ENCODE measurements around the gene UGT1A4. TPM values are rescaled to one million over a fixed set of nuclear protein-coding genes. Genes with fewer than 3 reads are reported as not detected.

UGT1A4 gene
- total and polyA plus RNA-seq, 11 donors: not detected

DNA sequence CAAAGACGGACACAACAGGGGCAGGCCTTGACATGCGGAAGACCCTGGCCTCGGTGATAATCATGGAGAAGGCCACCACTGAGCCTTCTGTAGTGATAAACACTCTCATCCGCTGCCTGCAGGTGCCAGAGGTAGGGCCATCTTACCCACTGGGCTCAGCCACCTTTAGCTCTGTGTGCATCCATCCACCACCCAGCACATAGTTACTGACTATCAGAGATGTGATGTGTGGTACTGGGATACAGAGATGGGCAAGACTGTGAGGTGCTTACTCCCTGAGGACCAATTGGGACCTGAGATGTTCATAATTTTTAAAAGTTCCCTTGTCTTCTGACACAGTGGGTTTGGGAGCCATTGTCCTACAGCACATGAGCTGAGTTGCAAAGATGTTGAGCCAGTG is 61.2 kb downstream of the UGT1A4 start:
- intact Hi-C loops (cut with DNase I): no loop called here
- Histone ChIP-seq H3K9me3 (peaks cover 0 to 10% (median 0%) of the 10 kb centered on the region in 12 donors), H3K27ac (no peak overlapping the region), H3K4me1 (no peaks in the 10 kb centered on the region), H3K4me3 (no peak overlapping the region), H3K27me3 (peaks cover 0 to 6% (median 0%) of the 10 kb centered on the region in 9 donors), H3K36me3 (no peaks in the 10 kb centered on the region)
- no peak for DNase-seq
- TF ChIP-seq, protein P1, sequence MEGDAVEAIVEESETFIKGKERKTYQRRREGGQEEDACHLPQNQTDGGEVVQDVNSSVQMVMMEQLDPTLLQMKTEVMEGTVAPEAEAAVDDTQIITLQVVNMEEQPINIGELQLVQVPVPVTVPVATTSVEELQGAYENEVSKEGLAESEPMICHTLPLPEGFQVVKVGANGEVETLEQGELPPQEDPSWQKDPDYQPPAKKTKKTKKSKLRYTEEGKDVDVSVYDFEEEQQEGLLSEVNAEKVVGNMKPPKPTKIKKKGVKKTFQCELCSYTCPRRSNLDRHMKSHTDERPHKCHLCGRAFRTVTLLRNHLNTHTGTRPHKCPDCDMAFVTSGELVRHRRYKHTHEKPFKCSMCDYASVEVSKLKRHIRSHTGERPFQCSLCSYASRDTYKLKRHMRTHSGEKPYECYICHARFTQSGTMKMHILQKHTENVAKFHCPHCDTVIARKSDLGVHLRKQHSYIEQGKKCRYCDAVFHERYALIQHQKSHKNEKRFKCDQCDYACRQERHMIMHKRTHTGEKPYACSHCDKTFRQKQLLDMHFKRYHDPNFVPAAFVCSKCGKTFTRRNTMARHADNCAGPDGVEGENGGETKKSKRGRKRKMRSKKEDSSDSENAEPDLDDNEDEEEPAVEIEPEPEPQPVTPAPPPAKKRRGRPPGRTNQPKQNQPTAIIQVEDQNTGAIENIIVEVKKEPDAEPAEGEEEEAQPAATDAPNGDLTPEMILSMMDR (IDR thresholded peaks at IDR 0.05): no peak
- no peak for TF ChIP-seq POLR2A (IDR thresholded peaks at IDR 0.05)
- ATAC-seq: peak in 1 of 4 donors; percentile 31
- 84 to 92% (median 86%) methylated on average over 2 to 4 of the region's 4 CpGs for WGBS, 4 donors

DNA sequence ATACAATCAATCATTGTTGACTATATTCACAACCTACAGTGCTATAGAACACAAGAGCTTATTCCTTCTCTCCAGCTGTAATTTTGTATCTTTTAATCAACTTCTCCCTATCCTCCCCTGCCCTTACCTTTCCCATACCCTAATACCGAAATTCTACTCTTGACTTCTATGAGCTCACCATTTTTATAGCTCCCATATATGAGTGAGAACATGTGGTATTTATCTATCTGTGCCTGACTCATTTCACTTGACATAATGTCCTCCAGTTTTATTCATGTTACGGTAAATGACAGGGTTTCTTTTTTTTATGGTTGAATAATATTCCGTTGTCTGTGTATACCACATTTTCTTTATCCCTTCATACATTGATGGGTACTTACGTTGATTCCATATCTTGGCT is 62.2 kb downstream of the UGT1A4 start:
- intact Hi-C loops (cut with DNase I): no loop called here
- DNase-seq (no peak), ATAC-seq (no peak)
- Histone ChIP-seq H3K27me3 (peaks cover 0 to 7% (median 0%) of the 10 kb centered on the region in 9 donors), H3K9me3 (peaks cover 0 to 8% (median 0%) of the 10 kb centered on the region in 12 donors), H3K36me3 (no peaks in the 10 kb centered on the region), H3K4me3 (no peak overlapping the region), H3K27ac (no peak overlapping the region), H3K4me1 (no peaks in the 10 kb centered on the region)
- WGBS, 4 donors: 80 to 85% (median 85%) methylated on average over 4 of the region's 4 CpGs
- TF ChIP-seq, protein P1 (IDR thresholded peaks at IDR 0.05): no peak
- no peak for TF ChIP-seq POLR2A (IDR thresholded peaks at IDR 0.05)

DNA sequence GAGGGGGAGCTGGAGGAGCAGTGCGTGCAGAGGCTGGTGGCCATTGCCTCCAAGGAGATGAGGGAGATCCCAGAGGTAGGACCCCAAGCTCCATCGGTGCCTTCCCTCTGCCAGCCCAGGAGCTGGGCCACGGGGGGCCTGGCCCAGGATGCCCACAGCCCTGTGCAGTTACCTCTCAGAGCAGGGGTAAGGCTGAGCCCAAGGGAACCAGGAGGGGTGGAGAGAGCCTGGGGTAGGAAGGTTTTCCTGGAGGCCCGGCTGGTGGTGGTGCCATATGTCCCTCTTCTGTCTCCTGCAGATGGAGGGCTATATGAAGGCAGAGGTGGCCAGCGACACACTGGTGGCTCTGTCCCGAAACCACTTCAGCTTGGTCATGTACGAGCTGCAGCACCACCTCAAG is 71.0 kb downstream of the UGT1A4 start:
- peaks cover 0 to 4% (median 0%) of the 10 kb centered on the region in 9 donors for H3K27me3 ChIP-seq
- 86 to 94% (median 93%) methylated on average over 3 to 7 of the region's 7 CpGs for WGBS, 4 donors
- no peak for ATAC-seq
- no peaks in the 10 kb centered on the region for H3K4me1 ChIP-seq
- DNase-seq: no peak
- no peak for TF ChIP-seq POLR2A (IDR thresholded peaks at IDR 0.05)
- TF ChIP-seq, protein P1 (IDR thresholded peaks at IDR 0.05): no peak
- H3K9me3 ChIP-seq: no peaks in the 10 kb centered on the region
- no peak overlapping the region for H3K4me3 ChIP-seq
- intact Hi-C loops (cut with DNase I): no loop called here
- no peak overlapping the region for H3K27ac ChIP-seq
- H3K36me3 ChIP-seq: no peaks in the 10 kb centered on the region

DNA sequence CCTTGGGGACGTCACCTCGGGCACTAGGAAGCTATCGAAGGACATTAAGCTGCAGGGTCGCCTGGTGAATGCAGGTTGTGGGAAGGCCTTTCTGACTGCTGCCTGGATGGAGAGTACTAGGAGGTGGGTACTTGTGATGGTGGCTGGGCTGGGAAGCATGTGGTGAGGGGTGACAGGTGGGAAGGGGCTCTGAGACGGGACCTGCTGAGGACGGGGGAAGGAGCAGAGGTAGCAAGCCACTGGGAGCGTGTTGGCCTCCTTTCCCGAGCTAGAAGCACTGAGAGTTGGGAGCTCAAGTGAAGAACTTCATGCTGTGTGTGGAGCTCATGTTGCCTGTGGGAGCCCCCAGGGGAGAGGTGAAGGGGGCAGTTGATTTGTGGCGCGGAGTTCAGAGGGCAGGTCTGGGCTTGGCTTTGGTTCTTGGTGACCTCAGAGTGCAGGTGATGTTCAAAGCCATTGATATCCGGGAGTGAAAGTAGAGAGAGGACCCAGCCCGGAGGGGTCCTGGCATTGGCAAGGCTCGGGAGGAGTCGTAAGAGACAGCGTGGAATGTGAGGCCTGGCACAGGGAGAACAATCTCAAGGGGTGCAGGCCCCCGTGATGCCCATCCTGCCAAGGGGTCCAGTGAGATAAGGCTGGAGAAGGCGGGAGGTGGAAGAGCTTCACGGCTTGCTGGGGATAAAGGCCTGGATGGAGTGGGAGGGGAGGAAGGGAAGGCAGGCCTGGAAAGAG is 72.8 kb downstream of the UGT1A4 start:
- Histone ChIP-seq H3K9me3 (no peaks in the 10 kb centered on the region), H3K27ac (no peak overlapping the region), H3K36me3 (no peaks in the 10 kb centered on the region), H3K4me3 (no peak overlapping the region), H3K4me1 (no peaks in the 10 kb centered on the region), H3K27me3 (no peaks in the 10 kb centered on the region)
- intact Hi-C loops (cut with DNase I): no loop called here
- no peak for DNase-seq
- no peak for ATAC-seq
- whole genome bisulfite sequencing, 4 donors: 80 to 86% (median 83%) methylated on average over 18 of the region's 18 CpGs
- TF ChIP-seq POLR2A (IDR thresholded peaks at IDR 0.05): no peak
- TF ChIP-seq, protein P1 (IDR thresholded peaks at IDR 0.05): no peak
